ENCODE results near the gene FAM162A. TPM values are rescaled to one million over a fixed set of nuclear protein-coding genes. Genes with fewer than 3 reads are reported as not detected.

FAM162A gene
- total RNA-seq, 1 donor = 16.7 TPM

DNA sequence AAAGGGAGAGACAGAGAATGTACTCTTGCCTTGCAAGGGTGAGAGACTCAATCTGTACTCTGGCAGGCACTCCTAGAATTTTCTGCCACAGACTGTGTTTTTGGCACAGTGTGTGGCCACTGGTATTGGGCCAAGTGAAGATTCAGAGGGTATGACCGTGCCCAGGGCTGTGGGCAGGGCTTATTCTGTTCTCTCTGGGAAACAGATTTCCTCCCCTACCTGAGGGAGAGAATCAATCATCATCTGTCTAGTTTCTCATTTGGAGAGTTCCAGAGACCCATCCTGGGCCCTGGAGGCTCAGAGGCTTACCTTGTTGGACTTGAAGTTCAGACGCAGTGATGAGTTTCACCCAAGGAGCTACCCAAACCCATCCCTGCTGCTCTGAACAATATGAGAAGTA is 30.8 kb upstream of the FAM162A start:
- no peak overlapping the region for H3K4me3 ChIP-seq (ENCODE audit: low read depth, low read length)
- no peak for TF ChIP-seq CTCF (IDR thresholded peaks at IDR 0.05; ENCODE audit: insufficient read depth, low read length)
- DNase-seq (ENCODE audit: low read depth) = no peak

GRCh38 chr3:122353893-122354401 is 30.0 kb upstream of the FAM162A start:
- no peak overlapping the region for H3K4me3 ChIP-seq (ENCODE audit: low read depth, low read length)
- no peak for DNase-seq (ENCODE audit: low read depth)
- no peak for TF ChIP-seq CTCF (IDR thresholded peaks at IDR 0.05; ENCODE audit: insufficient read depth, low read length)

GRCh38 chr3:122355612-122356011 is 28.4 kb upstream of the FAM162A start:
- no peak for TF ChIP-seq CTCF (IDR thresholded peaks at IDR 0.05; ENCODE audit: insufficient read depth, low read length)
- no peak overlapping the region for H3K4me3 ChIP-seq (ENCODE audit: low read depth, low read length)
- DNase-seq (ENCODE audit: low read depth) = no peak

- no peak overlapping the region for H3K4me3 ChIP-seq (ENCODE audit: low read depth, low read length)
- peak; percentile 33 for TF ChIP-seq CTCF (IDR thresholded peaks at IDR 0.05; ENCODE audit: insufficient read depth, low read length)
- peak; percentile 28 for DNase-seq (ENCODE audit: low read depth)
These were observed 27.6 kb upstream of the FAM162A start for GRCh38 chr3:122356402-122356801.

DNA sequence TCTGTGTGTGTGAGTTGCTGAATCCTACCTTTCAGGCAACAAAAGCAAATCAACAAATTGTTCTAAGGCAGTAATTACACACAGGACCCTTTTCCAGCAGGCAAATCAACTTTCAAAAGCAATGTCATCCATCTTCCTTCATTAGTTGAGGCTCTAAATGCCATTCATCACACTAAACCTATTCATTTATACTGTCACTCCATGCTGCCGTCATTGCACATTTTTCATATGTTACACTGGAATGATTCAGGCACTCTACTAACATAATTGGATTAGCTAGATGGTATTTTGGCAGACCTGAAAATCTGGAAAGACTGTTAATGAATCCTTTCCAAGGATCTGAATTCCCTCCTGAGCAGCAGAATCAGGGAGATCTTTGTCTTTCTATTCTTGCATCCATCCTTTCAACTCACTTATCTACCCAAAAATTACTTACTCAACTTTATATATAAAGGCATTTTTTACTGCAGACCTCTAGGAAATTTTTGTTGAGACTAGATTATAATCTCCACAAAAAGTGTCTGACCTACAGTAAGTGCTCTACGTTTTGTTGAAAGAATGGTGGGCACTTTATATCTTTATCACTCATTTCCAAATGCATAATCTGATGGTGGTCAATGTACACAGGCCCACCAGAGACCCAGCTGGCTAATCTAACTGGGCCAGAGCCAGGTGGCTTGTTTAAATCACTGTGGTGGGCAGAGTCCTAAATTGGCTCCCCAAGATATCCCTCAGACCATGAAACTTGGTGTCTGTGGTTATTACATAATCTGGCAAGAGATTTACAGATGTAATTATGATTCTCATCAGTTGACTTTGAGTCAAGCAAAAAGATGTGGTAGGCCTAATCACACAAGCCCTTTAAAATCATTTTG is 25.9 kb upstream of the FAM162A start:
- H3K4me3 ChIP-seq (ENCODE audit: low read depth, low read length) = no peak overlapping the region
- DNase-seq (ENCODE audit: low read depth) = peak; percentile 7
- no peak for TF ChIP-seq CTCF (IDR thresholded peaks at IDR 0.05; ENCODE audit: insufficient read depth, low read length)

DNA sequence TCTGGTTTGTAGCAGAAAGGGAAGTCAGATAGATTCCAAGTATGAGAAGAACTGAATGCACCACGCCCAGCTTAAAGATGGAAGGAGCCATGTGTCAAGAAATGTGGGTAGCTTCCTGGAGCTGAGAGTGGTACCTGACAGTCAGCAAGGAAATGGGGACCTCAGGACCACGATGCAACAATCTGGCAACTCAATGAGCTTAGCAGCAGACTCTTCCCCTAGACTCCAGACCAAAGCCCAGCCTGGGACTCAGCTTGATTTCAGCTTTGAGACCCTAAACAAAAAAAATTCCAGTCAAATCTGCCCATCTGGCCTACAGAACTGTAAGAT is 25.3 kb upstream of the FAM162A start:
- no peak for TF ChIP-seq CTCF (IDR thresholded peaks at IDR 0.05; ENCODE audit: insufficient read depth, low read length)
- no peak for DNase-seq (ENCODE audit: low read depth)
- no peak overlapping the region for H3K4me3 ChIP-seq (ENCODE audit: low read depth, low read length)

All from fibroblast of the aortic adventitia (primary cell).